Breast epithelium (tissue), 3 donors: Measurements from ENCODE around the gene ABI2.
"Not testable (repeated sequence)": the region's sequence is repeated elsewhere in the genome, so short reads cannot be mapped to it uniquely, and the experiment has no call there.

Experiments
- CTCF ChIP-seq, 3 donors: fragments of 450-650 bp; IDR thresholded peaks; one replicate each; pipeline ENCODE4 v1.5.1; 2016 to 2017; ENCODE audit warnings: antibody characterized with exemption in 3 of 3, mild to moderate bottlenecking in 3 of 3, moderate library complexity in 3 of 3
- POLR2AphosphoS5 ChIP-seq, 3 donors: sonication (generic); formaldehyde crosslinking; IDR thresholded peaks; one replicate each; pipeline ENCODE4 v1.6.1; 2017; ENCODE audit warnings: antibody characterized with exemption in 3 of 3

- TF ChIP-seq CTCF, POLR2AphosphoS5 (IDR thresholded peaks at IDR 0.05): not testable (repeated sequence)
These were observed 44.5 kb downstream of the ABI2 start for GRCh38 chr2:203372706-203373105.
